Mucosa of gallbladder (tissue), 1 donor: ENCODE results near the gene ZNF746. TPM values are rescaled to one million over a fixed set of nuclear protein-coding genes. Genes with fewer than 3 reads are reported as not detected.
"Not testable (repeated sequence)": the region's sequence is repeated elsewhere in the genome, so short reads cannot be mapped to it uniquely, and the experiment has no call there.

Experiments
- DNase-seq: peaks from one replicate; pipeline ENCODE4 v3.0.0-alpha.2; 2020; ENCODE audit warnings: low spot score
- total RNA-seq: library from RNA; stranded (reverse); gene quantifications from one replicate; pipeline ENCODE4 v1.2.1, GENCODE V29; 2021
- donor health status: DM: no; HTN: no; CAD: no.

The ZNF746 gene
- total RNA-seq, result 20.0 TPM

DNA sequence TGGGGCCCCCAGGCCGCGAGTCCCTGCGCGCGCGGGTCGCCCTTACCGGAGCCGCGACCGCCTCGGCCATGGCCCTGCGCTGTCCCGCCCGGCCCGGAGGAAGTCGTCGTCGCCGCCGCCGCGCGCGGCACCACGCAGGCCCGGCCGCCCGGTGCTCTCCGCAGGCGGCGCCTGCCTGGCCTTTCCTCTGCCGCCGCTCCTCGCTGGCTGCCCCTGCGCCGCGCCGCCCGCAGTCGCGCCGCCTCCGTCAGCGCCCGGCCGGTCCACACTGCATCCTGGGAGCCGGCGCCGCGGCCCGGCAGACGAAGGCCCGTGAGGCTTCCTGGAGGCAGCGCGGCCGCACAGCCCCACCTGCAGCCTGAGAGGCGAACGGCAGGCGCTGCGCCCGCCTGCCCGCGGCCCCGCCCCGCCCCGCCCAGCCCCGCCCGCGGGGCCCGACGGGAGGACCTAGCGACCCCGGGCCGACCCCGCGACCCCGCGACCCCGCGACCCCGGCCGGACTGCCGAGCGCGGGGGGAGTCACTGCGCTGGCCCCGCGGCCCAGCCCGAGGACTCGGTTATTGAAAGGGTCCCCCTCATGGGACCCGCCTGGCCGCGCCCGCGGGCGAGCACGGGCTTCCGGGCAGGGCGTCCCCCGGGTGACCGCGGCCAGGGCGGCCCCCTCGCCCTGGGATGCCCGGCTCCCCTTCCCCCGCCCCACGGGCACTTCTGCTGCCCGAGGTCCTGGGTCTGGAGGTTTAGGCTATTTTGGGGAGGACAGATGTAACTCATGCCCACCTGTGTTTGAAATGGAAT is at the start of gene ZNF746:
TSS of gene ZNF746 (minus strand) at position 343 of the 795 bp plus-strand sequence. CDS start at position 70, 273 bp downstream.
- peak; percentile 80 for DNase-seq

DNA sequence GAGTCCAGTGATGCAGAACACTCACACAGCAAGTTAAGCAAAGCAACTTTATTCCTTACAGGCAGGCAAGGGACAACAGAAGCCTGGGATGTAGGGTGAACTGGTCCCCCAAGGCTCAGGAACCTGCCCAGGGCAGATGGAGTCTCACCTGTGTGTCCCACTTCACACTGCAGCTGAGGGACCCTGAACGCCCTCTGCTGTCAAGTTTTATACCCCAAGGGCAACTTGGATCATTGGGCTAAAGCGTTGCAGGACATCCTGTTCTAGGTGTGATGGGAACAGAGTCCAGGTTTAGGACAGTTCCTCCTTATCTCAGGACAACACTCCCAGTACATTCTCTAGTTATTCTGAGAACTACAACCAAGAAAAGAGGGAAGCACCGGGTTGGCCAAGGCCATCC is 49.5 kb upstream of the ZNF746 start:
- DNase-seq, result no peak

DNA sequence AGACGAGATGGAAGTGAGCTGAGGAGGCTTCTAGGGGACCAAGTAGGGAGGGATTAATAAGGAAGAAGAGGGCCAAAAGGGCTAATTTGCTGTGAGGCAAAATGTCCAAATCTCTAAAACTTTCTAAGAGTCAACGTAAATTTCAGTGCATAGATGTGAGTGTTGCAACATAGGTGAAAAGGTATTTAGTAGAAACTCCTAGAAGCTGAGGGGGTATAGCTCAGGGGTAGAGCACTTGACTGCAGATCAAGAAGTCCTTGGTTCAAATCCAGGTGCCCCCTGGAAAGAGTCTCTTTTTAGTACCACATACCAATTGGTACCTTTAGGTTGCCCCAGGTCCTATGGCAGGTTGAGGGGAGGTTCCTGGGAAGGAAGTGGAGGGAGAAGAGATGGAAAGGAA is 48.7 kb upstream of the ZNF746 start:
- DNase-seq, result no peak

DNA sequence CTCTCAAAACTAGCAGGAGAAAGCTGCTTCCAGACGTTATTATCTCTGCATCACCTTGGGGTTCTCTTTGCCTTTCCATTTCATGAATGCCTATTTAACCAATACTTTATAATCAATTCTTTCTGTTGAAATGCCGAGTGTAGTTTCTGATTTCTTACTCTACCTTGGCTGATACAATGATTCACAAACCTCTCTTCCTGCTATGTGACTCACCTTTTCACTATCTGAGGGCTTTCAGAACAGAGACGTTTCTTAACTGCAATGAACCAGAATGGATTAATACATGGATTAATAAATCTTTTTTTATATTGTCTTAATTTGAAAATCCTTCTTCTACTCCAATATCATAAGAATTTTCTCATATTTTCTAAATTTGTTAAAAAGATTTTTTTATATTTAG is 46.4 kb upstream of the ZNF746 start:
- no peak for DNase-seq

DNA sequence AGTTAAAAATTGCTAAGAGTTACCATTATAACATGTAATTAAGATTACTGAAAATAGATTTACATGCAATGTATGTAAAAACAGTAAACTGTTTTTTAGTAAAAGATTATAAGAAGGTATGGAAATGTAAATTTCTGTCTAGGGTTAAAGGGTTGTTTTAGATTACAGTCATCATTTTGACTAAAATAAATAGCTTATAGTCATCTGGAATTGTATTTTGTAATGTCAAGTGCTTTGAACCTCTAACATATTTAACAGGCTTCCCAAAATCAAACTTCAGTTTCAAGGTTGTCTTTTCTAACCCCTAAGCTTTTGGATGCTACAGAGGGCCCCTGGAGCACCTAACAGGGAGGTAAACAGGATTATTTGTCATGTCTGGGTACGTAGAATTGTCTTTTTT is 35.0 kb upstream of the ZNF746 start:
- no peak for DNase-seq

DNA sequence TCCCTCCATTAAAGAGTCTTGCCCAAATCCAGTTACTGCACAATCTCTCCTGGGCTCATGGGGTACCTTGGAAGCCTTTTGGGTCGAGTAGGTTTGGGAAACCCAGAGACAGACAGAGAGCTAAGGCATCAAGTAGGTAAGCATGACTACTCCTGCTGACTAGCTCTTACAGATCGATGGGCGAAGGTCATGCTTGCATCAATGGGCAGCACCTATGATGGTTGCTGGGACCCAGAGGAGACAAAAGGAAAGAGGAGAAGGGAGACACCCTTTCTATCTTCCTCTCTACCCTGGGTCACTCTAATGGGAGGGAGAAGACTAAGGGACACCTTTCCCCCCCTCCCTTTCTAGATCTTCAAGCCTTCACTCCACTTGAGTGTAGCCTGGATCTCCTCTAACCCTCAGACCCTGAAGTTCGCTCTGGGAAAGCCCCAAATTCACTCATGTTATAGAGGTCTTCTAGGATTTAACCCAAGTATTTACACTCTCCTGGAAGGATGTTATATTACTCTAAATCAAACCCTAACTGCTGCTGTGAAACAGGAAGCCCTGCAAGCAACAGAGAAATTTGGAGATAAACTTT is 31.6 kb upstream of the ZNF746 start:
- DNase-seq, result no peak

DNA sequence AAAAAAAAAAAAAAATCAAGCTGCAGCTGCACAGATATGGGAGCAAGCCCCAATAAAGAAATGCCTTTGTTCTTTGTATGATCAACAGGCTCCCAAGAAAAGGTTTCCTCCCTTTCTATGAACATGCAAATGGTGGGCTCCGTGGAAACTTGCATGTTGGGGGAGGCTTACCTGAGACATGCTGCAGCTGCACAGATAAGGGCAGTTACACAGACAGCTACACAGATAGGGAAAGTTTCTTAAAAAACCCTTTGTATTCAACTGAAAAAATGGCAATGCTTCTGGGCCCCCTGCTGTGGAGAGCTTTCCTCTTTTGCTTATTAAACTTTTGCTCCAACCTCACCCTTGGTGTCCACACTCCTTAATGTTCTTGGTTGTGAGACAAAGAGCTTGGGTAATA is 29.8 kb upstream of the ZNF746 start:
- DNase-seq, result no peak

DNA sequence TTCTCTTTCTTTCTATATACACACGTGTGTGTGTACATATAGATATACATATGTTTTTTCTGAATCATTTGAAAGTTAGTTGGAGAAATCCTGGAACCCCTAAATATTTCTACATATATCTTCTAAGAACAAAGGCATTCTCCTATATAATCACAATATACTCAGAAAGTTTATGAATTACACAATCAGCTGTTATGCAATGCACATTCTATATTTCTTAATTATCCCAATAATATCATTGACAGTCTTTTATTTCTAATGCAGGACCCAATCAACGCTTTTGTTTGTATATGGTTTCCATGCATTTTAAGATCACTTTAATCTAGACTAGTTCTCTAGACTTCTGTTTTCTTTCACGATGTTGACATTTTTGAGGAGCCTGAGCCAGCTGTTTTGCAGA is 27.7 kb upstream of the ZNF746 start:
- DNase-seq, result no peak

DNA sequence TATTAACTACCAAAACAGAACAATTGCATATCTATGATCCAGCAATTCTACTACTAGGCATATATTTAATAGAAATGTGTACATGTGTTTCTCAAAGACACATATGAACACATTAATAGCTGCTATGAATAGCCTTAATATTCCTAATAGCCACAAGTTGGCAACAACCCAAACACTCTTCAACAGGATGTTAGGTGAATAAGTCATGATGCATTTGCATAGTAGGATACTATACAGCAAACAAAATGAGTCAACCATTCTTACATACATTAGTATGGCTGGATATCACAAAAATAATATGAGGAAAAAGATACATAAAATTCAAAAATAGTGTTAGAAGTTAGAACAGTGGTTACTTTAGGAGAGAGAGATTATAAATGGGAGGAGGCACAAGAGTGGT is 26.8 kb upstream of the ZNF746 start:
- no peak for DNase-seq

DNA sequence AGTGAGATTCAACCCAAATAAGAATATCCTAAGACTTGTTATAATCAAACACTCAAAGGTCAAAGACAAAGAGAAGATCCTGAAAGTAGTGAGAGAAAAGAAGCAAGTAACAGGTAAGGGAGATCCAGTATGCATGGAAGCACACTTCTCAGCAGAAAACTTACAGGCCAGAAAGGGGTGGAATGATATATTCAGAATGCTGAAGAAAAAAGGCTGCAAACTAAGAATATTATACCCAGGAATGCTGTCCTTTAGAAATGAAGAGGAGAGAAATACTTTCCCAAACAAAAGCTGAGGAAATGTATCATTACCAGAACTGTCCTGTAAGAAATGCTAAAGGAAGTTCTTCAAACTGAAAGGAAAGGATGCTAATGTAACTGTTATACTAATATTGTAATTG is 12.6 kb upstream of the ZNF746 start:
- no peak for DNase-seq

DNA sequence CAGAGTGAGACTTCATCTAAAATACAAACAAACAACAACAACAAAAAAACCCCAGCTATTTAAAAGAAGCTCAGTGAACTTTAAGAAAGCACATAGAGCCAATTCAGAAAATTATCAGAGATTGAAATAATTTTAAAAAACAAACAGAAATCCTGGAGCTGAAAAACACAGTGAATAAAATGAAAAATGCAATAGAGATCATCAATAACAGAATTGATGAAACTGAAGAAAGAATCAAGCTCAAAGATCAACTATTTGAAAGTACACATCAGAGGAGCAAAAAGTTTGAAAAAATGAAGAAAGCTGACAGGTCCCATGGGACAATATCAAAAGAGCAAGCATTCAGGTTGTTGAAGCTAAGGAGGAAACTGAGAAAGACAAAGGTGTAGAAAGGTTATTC is 12.2 kb upstream of the ZNF746 start:
- no peak for DNase-seq

DNA sequence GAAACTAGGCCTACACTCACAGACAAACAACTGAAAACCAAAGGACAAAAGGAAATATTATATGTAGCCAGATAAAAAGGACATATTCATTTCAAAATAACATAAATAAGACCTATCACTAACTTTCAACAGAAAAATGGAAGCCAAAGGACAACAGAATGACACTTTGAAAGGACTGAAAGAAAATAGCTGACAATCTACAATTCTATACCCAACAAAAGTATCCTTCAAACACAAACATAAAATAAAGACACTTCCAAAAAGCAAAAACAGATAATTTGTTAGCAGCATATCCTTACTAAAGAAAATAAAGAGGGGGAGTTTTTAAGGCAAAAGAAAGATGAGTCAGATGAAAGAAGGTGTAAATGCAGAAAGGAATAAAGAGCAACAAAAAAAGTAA is 7.9 kb upstream of the ZNF746 start:
- DNase-seq, result no peak

DNA sequence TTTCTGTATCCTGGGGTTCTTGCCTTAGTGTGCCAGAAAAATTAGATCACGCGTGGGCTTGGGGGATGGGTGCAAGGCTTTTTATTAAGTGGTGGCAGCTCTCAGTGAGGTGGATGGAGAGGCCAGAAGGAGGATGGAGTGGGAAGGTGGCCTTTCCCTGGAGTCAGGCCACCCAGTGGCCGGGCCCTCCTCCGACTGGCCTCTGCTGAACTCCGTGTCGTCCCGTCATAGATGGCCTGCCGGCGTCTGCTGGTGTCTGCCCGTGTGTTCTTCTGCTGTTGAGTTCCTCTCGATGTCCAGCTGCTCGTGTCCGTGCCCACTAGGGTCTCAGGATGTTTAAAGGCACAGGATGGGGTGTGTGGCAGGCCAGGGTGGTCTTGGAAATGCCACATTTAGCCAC is 4.0 kb upstream of the ZNF746 start:
- no peak for DNase-seq

DNA sequence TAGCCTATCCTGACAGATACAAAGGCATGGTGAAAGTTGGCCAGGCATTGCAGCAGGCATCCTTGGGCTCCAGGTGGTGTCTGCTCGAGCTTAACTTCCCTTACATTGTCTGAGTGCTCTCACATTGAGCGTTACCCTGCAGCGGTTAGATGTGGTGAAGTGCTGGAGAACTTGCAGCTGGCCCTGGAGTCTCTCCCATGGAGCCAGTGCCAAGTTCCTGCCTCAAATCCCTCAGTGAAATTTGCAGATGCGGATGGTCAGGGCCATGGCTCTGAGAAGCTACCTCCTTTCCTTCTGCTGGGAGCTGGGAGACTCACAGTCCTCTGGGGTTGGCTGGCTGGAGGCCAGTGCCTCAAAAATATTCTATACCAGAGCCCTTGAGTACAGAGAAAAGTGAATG is 3.3 kb upstream of the ZNF746 start:
- DNase-seq, result no peak

DNA sequence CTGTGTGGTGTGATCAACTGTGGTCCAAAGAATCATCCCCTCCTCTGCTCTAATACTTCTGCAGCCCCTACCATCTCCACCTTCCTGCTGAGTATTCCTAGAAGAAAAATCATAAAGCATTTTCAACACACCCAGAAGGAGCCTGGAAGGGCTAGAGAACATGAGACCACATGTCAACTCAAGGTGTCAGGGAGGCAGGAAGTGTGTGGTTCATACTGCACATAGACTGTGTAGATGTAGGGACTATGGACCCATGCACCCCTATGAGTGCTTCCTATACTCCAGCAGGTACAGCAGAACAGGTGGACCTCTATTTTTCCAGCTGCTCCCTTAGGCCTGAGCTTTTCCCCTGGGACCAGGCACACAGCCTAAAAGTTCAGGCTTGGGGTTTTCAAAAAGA is 2.6 kb upstream of the ZNF746 start:
- DNase-seq, result no peak

DNA sequence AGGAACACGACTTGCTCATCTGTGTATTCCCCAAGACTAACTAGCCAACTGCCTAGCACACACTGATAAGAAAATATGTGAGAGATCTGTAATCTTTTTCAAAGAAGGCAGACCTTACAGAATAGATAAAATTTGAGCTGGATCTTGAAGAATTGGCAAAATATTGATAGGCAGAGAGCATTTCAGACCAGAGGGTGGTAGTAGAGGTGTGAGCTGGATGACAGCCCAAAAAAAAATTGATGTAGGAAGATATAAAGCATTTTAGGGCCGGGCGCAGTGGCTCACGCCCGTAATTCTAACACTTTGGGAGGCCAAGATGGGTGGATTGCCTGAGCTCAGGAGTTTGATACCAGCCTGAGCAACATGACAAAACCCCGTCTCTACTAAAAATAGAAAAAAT is 1.2 kb upstream of the ZNF746 start:
- DNase-seq, result no peak

DNA sequence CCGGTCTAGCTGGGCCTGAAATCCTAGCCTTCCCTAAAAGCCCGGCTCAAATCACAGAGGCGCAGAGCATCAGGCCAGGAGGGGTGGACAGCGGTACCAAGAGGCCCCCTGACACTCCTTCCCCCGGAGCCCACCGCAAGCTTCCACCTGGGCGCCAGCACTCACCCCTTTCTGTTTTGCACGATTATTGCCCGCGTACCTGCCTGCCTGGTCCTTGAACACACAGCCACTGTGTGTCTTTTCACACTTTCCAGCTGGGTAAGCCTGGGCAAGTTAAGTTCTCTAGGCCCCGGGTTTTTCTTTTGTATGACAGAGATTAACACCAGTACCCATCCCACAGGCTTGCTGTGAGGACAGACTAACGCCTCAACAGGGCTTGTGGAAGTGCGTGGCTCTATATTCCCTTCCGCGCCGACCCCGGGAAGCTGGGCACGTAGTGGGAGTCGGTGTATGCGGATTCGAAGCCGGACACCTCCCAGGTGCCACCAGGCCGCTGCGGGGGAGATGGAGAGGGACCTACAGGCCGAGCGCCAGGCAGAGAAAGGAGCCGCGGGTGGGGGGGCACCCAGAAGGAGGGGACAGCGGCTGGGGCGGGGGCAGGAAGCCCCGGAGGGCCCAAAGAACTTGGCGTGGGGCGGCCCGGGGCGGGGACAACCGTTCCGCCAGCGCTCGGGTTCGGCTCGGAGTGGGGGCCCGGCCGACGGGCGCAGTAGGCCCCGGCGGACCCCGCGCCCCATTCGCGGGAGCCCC is 792 bp downstream of the ZNF746 start:
- DNase-seq, result peak; percentile 34

DNA sequence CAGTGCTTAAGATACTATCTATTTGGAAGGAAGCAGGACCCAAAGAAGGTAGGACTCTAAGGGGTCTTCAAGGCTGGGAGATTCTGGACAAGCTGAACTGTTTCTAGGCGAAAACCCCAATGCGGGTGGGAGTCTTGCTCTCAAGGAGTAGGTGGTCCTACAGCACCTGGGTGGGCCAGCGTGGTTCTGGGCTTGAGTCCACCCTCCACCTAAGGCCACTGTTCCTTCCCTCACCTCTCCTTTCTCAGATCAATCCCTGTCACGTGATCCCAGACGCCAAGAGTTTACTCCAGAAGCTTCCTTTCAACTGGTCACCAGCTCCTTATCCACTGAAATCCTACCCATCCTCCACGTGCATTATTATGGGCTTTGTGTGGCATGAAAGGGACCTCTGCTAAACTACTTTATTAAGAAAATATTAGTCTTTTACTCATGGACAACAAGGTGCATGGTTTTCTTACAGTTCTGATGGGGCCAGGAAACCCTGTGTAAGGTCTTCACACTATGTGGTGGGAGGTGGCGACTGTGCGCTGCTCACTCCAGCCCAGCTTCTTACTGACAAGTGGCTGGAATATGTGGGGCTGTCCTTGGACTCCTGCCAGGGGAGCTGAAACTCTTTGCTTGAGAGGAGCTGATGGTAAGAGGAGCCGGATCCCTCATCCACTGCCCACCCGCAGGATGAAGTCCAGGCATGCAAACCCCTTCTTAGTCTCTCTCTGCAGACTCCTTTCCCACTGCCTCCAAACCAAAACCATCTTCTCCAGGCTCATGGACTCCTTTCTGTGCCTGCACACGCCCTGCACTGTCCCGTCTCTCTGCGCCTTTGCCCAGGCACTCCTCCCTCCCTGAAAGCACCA is 1.6 kb downstream of the ZNF746 start:
- DNase-seq, result peak; percentile 58

DNA sequence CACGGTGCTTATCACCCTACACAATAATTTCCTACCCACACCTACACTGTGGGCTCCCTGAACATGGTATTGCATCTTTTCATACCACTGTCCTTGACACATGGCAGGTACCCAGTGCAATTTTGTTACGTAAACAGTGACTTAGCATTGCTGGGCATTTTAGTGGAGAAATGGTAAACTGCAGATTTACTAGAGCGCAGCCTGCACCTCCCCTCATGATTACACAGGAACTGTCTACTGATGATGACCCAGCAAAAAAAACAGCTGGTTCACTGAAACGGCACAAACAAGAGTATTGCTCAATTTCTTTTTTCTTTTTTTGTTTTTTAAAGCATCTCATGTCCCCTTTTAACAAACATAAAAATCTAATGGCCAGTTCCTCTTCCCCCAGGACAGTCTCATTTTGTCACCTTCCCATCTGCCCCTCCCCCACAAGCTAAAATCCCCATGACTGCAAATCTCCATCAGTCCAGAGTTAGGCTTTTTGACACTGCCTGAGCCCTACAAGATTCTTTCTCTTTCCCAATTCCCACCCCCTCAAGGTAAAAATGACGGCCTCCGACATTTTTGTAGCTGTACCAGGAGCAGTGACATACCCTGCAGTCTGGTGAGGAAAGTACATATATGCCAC is 2.8 kb downstream of the ZNF746 start:
- no peak for DNase-seq

DNA sequence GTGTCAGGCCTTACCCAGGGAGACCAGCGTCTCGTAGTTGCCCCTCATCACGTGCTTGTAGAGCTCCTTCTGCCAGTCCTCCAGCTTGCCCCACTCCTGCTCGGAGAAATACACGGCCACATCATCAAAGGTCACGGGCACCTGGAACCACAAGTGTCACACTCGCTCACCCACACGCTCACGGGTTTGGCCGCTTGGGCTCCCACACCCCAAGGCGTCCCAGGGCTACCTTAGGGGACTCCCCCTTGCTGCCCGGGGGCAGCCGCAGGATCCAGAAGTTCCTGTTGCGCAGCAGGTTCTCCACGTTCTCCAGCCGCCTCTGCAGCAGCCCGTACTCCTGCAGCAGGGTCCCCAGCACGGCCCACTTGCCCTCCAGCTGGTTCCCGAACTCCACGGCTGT is 3.6 kb downstream of the ZNF746 start:
- not testable (repeated sequence) for DNase-seq

DNA sequence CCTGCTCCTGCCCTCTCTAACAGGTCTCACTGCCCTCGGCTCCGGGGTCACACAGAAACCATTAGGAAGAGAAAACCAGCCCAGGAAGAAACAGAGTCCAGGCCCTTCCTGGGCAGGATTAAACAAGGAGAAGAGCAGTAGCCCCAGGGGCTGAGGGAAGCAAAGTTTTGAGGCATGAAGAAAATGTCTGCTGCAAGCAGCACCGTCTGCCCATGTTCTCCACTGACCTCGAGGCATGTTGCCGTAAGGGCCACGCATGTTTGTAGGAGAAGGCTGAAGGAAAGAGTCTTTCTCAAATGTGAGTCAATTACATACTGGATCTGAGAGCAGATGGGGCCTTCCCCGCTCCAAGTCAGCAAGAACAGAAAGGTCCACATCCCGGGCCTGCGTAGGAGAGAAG is 4.2 kb downstream of the ZNF746 start:
- DNase-seq, result no peak
